Measurements from ENCODE around the gene MS4A6E. TPM values are rescaled to one million over a fixed set of nuclear protein-coding genes. Genes with fewer than 3 reads are reported as not detected.

Gene MS4A6E
- total RNA-seq, 1 donor from 2014 or later = not detected

- no peak for DNase-seq (ENCODE audit: low read depth)
- no peak for TF ChIP-seq CTCF (IDR thresholded peaks at IDR 0.05; ENCODE audit: insufficient read depth, low read length, poor library complexity, severe bottlenecking)
- no peaks in the 10 kb centered on the region for H3K27me3 ChIP-seq (ENCODE audit: control insufficient read depth, insufficient read depth, low read length)
- H3K4me3 ChIP-seq (ENCODE audit: low read depth, low read length) = no peak overlapping the region
- H3K36me3 ChIP-seq (ENCODE audit: control insufficient read depth, insufficient read depth, low read length) = no peaks in the 10 kb centered on the region
Measured at GRCh38 chr11:60310407-60310998, 16.6 kb upstream of the MS4A6E start.

GRCh38 chr11:60314635-60315321 is 12.3 kb upstream of the MS4A6E start:
- DNase-seq (ENCODE audit: low read depth) = no peak
- TF ChIP-seq CTCF (IDR thresholded peaks at IDR 0.05; ENCODE audit: insufficient read depth, low read length, poor library complexity, severe bottlenecking) = no peak
- no peak overlapping the region for H3K4me3 ChIP-seq (ENCODE audit: low read depth, low read length)

GRCh38 chr11:60315871-60316270 is 11.2 kb upstream of the MS4A6E start:
- Histone ChIP-seq H3K36me3 (ENCODE audit: control insufficient read depth, insufficient read depth, low read length) (no peaks in the 10 kb centered on the region), H3K27me3 (ENCODE audit: control insufficient read depth, insufficient read depth, low read length) (no peaks in the 10 kb centered on the region), H3K4me3 (ENCODE audit: low read depth, low read length) (no peak overlapping the region)
- TF ChIP-seq CTCF (IDR thresholded peaks at IDR 0.05; ENCODE audit: insufficient read depth, low read length, poor library complexity, severe bottlenecking) = no peak
- DNase-seq (ENCODE audit: low read depth) = no peak

More at GRCh38 chr11:60314635-60315321, 12.3 kb upstream of the MS4A6E start:
- H3K36me3 ChIP-seq (ENCODE audit: control insufficient read depth, insufficient read depth, low read length) = no peaks in the 10 kb centered on the region
- H3K27me3 ChIP-seq (ENCODE audit: control insufficient read depth, insufficient read depth, low read length) = no peaks in the 10 kb centered on the region

- no peak for TF ChIP-seq CTCF (IDR thresholded peaks at IDR 0.05; ENCODE audit: insufficient read depth, low read length, poor library complexity, severe bottlenecking)
- H3K27me3 ChIP-seq (ENCODE audit: control insufficient read depth, insufficient read depth, low read length) = no peaks in the 10 kb centered on the region
- H3K4me3 ChIP-seq (ENCODE audit: low read depth, low read length) = no peak overlapping the region
- no peak for DNase-seq (ENCODE audit: low read depth)
- H3K36me3 ChIP-seq (ENCODE audit: control insufficient read depth, insufficient read depth, low read length) = no peaks in the 10 kb centered on the region
Measured at GRCh38 chr11:60316317-60316716, 10.7 kb upstream of the MS4A6E start.

GRCh38 chr11:60318726-60319125 is 8.3 kb upstream of the MS4A6E start:
- TF ChIP-seq CTCF (IDR thresholded peaks at IDR 0.05; ENCODE audit: insufficient read depth, low read length, poor library complexity, severe bottlenecking) = no peak
- H3K27me3 ChIP-seq (ENCODE audit: control insufficient read depth, insufficient read depth, low read length) = no peaks in the 10 kb centered on the region
- H3K36me3 ChIP-seq (ENCODE audit: control insufficient read depth, insufficient read depth, low read length) = no peaks in the 10 kb centered on the region
- DNase-seq (ENCODE audit: low read depth) = no peak
- H3K4me3 ChIP-seq (ENCODE audit: low read depth, low read length) = no peak overlapping the region

- no peak for DNase-seq (ENCODE audit: low read depth)
- no peak overlapping the region for H3K4me3 ChIP-seq (ENCODE audit: low read depth, low read length)
- TF ChIP-seq CTCF (IDR thresholded peaks at IDR 0.05; ENCODE audit: insufficient read depth, low read length, poor library complexity, severe bottlenecking) = no peak
- H3K36me3 ChIP-seq (ENCODE audit: control insufficient read depth, insufficient read depth, low read length) = no peaks in the 10 kb centered on the region
- H3K27me3 ChIP-seq (ENCODE audit: control insufficient read depth, insufficient read depth, low read length) = no peaks in the 10 kb centered on the region
Measured at GRCh38 chr11:60321051-60321450, 6.0 kb upstream of the MS4A6E start.

Measured in kidney epithelial cell (primary cell).